ENCODE results near the gene PLCH1.

Gene PLCH1

DNA sequence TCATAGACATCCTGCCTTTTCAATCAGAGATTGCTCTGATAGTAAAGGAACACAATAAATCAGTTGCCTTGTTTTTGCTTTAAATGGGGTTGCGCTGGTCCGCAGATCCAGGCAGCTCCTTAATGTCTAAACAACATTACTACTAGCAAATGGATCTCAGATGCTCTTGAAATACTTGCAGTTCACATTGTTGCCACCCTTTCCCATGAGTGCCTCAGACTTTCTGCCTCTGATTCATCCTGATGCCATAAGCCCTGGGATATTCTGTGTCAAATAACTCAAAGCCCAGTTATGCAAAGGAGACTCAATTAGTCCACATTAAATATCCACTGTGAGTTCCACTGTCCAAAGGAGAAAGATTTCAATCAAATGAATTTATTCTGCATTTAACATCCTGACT, 196.7 kb downstream of the PLCH1 start:
- no peak for DNase-seq (ENCODE audit: low spot score)

DNA sequence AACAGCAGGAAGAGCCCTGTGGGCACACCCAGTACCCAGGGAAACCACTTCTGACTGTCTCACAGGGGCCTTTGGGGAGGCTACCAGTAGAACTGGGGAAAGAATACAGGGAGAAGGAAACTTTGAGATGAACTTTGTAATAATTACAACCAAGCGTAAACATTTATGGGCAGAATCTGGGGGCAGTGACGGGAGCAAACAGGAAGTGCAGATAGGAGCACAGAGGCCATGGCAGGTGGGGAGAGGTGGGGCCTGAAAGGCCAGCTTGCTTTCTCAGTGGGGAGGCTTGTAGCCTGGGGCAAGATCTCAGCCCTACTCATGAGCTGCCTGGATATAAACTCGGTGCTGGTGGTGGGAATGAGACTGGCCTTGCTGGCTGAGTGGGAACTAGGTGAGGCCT, 209.8 kb downstream of the PLCH1 start:
- no peak for DNase-seq (ENCODE audit: low spot score)

GRCh38 chr3:155528579-155528978, 216.3 kb downstream of the PLCH1 start:
- DNase-seq (ENCODE audit: low spot score) = no peak

GRCh38 chr3:155525324-155525833, 219.5 kb downstream of the PLCH1 start:
- no peak for DNase-seq (ENCODE audit: low spot score)

DNA sequence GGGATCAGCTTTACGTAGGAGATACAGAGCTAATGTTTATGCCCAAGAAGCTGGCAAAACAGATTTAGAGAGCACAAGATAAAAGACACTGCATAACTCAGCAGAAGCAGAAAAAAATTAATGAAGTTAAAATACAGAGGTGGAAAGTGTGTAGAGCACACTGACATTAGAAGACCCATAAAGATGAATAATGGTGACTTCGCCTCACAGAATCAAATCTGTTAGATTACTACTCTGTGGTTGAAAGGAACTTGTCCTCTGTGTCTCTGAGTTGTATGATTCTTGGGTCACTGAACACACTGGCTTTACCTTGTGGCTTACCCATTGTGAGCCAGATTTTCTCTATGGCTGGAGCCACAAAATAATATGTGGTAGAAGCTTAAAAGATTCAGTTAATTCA, 224.4 kb downstream of the PLCH1 start:
- no peak for DNase-seq (ENCODE audit: low spot score)

DNA sequence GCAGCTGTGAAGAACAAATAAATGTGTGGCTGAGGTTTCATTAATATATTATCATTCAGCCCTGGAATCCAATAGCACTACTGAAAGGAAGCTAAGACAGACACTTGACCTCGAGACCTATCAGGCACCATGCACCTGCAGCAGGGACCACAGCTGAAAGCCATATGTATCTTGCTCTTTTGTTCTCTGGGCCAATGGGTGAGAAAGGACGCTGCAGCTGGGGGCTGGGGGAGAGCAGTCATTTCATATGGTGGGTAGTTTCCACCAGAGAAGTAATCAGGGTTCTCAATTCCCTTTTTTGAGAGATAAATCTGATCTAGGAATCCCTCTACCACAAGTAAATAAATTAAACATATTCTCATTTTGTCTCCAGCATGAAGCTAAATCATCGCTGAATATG, 225.8 kb downstream of the PLCH1 start:
- DNase-seq (ENCODE audit: low spot score) = no peak

DNA sequence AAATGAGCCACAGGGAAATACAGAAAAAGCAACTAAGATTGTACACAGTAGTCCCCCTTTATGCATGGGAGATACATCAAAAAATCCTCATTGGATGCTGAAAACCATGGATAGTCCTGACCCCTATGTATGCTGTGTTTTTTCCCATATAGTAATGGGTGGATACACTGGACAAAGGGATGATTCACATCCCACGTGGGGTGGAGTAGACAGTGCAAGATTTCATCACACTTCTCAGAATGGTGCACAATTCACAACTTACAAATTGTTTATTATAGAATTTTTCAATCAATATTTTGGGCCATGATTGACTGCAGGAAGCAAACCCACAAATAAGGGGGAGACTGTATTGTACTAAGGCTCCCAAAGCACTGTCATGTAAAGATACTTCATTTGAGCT, 227.0 kb downstream of the PLCH1 start:
- no peak for DNase-seq (ENCODE audit: low spot score)

DNA sequence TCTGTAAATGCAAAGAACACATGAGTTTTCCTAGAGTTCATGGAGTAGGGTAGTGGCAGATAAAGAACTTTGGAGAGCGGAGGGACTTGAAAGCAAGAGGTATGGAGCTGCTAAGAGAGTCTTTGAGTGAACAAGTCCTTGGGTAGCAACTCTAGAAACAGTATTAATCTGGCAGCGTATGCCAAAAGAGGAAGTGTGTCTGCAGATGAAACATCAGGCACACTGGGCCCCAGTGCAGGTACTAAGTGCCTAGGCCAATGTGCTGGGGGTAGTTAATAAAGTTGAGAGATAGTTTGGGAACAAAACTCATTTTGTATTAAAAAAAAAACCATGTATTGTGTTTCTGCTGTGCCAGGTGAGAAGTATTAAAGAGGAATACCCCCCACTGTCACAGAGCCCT, 228.4 kb downstream of the PLCH1 start:
- no peak for DNase-seq (ENCODE audit: low spot score)

DNA sequence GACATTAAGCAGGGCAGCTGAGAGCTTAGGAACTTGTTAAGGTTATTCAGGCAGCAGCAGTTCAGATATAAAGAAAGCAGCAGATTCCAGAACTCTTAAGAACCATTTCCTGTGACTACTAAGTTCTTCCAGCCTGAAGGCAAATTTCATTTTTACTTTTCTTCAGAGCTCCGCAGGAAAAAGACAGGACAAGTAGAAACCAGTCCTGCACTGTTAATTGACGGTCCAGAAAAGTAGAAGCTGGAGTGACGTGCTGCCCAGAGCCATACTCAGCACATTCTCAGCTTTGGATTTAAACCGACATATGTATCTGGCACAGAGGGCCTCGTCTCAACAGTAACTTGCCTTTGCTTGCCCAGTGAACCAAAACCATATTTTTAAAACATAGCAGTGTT, 232.0 kb downstream of the PLCH1 start:
- no peak for DNase-seq (ENCODE audit: low spot score)

- no peak for DNase-seq (ENCODE audit: low spot score)
These were observed 232.6 kb downstream of the PLCH1 start for GRCh38 chr3:155512175-155512866.

DNA sequence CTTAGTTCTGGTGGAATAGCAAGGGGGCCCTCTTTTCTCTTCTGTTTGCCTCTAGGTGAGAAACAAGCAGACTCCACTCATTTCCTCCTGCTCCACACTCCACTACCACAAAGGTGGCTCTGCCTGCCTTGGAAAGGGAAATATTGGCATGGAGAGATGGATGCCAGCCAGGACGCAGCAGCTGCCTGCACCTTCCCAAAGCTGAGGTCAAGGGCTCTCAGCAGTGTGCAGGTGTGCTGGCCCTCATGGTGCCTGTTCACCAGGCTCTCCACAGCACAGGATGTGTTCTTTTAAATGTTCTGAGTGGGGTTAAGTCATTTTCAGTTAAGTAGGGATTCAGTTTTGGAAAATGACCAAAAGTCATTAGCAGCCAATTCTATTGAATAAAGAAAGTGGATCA, 240.2 kb downstream of the PLCH1 start:
- no peak for DNase-seq (ENCODE audit: low spot score)

DNA sequence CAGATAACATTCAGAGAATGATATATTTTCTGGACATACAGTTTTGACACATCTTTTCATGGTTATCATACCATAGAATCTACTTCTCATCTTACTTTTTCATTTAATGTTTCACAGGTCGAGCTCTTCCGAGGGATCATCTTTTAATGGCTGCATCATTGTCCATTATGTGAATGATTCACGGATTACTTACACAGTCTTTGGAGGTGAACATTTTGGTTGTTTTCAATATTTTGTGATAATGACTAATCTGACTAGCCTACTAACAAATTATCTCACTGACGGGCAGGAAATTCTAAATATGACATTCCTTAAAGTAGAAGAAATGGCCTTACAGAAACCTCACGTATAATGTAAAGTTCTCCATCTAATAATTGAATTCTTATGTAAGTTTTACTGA, 242.2 kb downstream of the PLCH1 start:
- DNase-seq (ENCODE audit: low spot score) = no peak

DNA sequence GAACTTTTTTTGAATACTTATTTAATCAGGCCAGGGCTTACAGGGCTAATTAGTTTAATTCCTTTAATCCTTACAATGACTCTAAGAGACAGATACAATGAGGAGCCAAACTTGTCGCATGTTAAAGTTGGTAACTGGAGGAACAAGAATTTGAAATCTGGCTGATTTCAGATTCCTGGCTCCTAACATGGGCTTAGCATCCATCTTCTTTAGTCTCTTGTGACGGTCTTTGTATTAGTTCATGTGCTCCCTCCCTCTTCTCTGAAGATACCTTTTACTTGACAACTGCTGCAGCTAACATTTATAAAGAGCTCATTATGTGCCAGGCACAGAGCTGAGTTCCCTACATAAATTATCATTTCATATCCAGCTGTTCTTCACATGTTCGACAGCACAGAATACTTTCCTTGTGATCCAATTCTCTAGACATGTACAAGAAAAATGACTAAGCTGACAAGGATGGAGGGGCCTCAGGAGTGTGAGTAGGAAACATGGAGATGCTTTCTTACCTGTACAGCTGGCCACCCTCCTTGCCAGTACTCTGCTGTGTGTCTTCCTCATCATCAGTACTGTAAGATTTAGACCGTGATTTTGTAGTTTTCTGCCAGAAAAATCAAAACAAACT, 244.6 kb downstream of the PLCH1 start:
- DNase-seq (ENCODE audit: low spot score) = no peak

DNA sequence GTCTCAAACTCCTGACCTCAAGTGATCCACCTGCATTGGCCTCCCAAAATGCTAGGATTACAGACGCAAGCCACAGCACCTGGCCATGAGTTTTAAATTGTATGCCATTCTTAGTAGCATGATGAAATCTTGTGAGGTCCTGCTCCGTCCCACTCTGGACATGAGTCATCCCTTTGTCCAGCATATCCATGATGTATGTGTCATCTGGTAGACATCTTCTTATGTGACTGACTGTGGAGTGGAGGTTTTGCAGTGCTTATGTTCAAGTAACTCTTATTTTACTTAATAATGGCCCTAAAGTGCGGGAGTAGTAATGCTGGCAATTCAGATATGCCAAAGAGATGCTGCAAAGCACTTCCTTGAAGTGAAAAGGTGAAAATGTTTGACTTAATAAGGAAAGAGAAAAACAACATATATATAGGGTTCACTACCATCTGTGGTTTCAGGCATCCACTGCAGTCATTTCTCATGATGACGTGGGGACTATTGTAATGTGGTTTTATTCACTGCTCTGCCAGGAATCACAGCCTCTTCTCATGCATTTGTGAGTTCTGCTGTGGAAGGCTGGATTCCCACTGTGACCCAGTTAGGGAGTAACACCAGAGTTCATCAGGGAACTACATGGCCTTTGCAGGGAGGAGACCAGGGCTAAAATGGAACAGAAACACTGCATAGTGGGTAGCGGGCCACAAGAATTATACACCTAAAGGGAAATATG, 246.8 kb downstream of the PLCH1 start:
- no peak for DNase-seq (ENCODE audit: low spot score)

DNA sequence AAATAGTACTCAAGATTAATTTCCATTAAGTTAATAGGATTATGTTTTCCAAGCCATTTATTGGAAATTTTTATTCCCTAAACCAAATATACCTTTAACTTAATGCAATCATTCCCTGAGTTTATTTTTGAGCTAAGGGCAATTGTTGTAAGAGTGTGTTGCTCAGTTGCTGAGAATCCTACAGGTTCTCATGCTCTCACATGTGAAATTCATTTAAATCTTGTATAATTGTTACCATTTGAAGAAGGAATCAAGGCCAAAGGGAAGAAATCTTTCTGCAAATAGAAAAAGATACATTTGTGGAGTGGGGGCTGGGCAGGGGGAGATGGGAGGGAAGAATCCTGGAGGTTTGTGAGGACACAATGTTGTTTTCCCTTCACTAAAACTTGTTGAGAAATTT, 248.7 kb downstream of the PLCH1 start:
- DNase-seq (ENCODE audit: low spot score) = no peak

- no peak for DNase-seq (ENCODE audit: low spot score)
These were observed 249.5 kb downstream of the PLCH1 start for GRCh38 chr3:155495387-155495786.

DNA sequence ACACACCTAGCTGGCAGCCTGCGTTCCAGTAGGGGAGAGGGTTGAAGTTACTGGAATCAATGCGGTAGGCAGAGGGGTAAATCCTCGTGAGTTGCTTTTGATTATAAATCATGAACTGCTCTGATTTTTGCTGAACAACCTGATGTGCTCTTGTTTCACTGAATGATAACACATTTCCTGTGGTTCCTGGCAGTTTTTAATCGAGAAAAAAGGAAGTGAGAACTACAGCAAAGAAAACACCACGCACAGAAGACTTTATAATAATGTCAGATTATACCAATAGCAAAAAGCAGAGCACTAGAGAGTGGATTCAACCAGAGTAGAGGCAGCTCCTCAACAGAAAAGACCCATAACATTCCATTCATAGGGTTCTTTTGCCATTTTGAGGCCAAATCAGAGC, 250.5 kb downstream of the PLCH1 start:
- DNase-seq (ENCODE audit: low spot score) = no peak

DNA sequence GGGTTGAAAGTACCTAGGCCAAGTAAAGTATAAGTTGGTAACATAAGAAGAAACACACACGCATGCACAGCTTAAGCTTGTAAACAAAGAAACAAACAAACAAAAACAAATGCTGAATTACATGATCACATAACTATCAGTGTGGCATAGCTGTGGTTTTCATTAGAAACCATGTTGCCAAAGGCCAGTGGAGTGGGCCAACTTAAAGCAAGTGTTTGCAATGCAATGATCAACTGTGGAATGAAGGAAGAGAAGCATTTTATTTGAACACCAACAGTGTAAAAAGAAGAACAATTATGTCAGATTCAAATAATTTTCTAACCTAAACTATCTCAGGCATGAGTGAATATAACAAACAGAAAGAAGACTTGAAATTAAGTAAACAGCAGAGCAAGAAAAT, 252.0 kb downstream of the PLCH1 start:
- DNase-seq (ENCODE audit: low spot score) = no peak

DNA sequence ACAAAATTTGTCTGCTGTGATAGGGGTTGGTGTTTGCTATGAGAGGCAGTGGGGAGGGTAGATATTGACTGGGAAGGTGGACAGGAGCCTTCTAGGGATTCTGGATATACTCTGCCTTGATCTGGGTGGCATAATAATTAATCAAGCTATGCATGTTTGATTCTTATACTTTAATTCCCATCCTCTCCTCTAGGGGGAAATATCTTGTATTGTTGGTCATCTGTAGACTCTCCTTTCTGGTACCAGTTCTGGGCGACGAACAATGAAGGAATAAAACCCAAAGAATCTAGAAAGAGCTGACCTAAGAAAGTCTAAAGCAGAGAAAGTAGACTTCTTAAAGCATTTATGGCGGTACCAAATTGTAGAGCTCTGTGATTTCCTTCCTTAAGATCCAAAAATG, 253.2 kb downstream of the PLCH1 start:
- DNase-seq (ENCODE audit: low spot score) = no peak

- DNase-seq (ENCODE audit: low spot score) = no peak
These were observed 256.2 kb downstream of the PLCH1 start for GRCh38 chr3:155488671-155489070.

GRCh38 chr3:155485897-155486296, 259.0 kb downstream of the PLCH1 start:
- no peak for DNase-seq (ENCODE audit: low spot score)

DNA sequence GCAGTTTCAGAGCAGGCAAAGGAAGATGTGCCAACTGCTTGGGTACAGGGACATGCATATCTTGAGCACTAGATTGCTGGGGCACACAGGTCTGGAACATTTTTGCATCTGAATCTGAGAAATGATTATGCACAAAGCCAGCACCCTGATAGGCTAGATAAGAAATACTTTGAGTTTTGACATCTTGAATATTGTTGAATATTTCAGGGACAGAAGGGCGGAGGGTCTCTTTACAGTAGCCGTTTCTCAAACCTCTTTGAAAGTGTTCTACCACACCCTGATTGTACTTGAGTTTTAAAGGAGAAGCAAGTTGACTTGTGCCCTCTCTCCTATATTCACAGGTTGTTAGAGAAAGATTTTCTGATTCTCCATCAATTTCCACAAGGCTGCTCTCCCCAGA, 263.3 kb downstream of the PLCH1 start:
- DNase-seq (ENCODE audit: low spot score) = no peak

- no peak for DNase-seq (ENCODE audit: low spot score)
These were observed 263.8 kb downstream of the PLCH1 start for GRCh38 chr3:155481089-155481488.

Measured in activated CD4-positive, alpha-beta T cell treated with anti-CD3 and anti-CD28 coated beads, Interleukin-2, Interleukin-4, amounts not matched to agents 100 ng/mL and 50 ng/mL, durations not matched to agents 16 hours and 8 hours (primary cell).